Suppressor macrophage treated with lipopolysaccharide for 4 hours (primary cell): ENCODE data around the gene CTNS.

ENCODE experiments used
- DNase-seq: peaks from one replicate; pipeline ENCODE4 v3.0.0-alpha.2; 2020

CTNS gene

DNA sequence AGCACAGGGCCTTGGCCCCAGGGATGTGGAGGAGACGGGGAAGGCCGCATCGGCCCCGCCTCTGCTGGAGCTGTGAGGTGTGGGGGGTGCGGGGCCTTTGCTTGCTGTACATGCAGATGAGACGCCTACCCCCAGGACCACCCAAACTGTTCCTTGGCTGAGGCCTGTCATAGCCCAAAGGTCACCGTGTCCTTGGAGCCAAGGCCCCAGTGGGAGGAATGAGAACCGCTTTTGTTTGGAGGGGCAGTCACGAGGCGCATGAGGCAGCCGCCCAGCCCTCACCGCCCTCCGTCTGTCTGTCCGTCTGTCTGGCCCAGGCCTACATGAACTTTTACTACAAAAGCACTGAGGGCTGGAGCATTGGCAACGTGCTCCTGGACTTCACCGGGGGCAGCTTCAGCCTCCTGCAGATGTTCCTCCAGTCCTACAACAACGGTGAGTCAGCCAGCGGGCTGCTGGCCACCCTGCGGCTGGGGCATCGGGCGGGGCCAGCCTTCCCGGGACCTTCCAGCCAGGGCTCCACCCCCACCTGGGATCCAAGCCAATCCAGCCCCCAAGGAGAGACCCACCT lies 23.1 kb downstream of the CTNS start:
- no peak for DNase-seq

DNA sequence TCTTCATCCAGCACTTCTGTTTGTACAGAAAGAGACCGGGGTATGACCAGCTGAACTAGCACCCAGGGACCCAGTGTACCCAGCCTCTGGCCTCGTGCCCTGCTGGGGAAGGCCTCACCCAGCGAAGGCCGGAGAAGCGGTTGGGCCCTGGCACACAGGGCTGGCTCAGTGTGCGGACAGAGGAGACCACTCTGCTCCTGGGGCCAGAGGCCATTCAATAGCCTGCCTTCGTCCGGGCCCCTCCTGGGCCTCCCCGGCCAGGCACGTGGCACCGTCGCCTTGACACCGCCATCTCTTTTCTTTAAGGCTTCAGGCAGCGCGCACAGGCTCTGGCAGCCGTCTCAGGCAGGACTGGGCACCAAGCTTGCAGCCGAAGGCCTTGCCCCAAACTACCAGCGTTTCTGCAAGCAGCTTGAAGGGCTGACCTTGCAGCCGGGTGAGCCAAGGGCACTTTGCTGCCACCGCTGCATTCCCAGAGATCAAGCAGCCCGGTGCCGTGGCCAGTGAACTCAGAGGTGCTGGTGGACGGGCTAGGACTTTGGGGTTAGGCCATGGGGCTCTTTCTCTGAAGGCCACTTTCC lies 23.8 kb downstream of the CTNS start:
- no peak for DNase-seq

DNA sequence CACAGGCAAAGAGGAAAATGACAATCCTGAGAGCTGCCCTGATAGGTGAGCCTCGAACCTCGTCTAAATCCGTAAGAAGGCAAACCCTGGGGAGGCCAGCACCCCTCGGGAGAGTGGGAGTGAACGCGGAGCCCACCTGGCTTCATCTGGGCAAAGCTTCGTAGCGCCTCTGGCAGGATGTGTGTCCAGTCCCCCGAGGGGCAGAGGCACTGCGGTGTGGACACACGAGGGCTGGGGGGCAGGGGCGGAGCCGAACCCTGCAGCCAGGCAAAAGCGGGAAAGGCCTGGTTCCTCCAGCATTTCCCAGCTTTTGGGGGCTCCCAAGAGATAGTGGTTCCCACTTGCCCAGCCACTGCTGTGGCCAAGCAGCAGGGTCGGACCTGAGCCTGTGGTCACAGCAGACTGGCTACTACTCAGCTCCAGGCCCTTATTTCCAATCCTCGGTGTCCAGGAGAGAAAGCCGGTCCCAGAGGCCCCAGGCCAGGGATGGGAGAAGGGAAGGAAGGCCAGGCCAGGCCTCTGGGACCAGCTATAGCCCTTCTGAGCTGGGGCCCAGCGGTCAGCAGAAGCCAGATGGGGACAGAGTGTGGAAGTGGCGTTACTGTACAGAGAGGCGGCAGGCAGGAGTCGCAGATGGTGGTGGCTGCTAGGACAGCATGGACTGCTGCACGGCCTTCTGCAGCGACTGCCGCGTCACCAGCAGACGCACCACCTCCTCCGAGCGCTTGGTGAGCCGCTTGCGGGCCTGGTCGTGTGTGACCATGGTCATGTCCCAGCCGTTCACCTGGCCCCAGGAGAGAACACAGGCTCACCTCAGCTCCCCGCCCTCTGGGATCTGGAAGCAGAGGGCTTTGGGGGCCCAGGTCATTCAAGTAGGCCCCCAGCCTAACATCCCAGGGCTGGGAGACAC lies 26.8 kb downstream of the CTNS start:
- no peak for DNase-seq

DNA sequence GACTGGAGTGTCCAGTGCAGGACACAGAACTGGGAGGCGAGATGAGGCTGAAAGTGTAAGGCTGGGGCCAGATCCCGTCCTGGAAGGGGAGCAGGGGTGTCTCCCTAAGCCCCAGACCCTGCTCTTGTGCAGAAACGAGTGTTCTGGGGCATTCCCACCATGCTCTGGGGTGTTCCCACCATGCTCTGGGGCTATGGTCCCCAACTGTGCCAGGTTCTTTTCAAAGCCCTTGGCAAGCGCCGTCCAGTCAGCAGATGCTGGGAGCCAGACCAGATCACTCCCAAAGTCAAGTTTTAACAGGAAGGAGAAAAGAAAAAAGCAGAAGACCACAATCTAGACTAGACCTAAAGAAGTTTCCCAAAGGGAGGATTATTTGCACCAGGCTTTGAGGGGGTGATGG lies 29.3 kb downstream of the CTNS start:
- no peak for DNase-seq

DNA sequence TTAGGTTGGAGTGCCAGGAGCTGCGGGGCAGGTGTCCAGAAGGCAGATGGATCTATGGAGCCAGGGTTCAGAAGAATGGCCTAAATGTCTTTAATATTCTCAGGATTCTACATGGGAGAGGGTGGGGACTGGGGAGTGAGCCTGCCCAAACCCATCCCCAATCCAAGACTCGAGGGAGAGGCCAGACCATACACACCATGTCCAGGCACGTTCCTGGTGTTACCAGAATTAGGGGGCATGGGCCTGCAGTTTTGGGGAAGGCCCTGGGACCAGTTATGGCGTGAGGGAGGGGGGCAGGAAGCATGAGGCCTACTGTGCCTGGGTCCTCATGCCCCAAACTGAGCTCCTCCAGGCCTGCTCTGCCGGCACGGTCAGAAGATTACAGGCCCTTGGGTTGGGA lies 30.0 kb downstream of the CTNS start:
- no peak for DNase-seq

DNA sequence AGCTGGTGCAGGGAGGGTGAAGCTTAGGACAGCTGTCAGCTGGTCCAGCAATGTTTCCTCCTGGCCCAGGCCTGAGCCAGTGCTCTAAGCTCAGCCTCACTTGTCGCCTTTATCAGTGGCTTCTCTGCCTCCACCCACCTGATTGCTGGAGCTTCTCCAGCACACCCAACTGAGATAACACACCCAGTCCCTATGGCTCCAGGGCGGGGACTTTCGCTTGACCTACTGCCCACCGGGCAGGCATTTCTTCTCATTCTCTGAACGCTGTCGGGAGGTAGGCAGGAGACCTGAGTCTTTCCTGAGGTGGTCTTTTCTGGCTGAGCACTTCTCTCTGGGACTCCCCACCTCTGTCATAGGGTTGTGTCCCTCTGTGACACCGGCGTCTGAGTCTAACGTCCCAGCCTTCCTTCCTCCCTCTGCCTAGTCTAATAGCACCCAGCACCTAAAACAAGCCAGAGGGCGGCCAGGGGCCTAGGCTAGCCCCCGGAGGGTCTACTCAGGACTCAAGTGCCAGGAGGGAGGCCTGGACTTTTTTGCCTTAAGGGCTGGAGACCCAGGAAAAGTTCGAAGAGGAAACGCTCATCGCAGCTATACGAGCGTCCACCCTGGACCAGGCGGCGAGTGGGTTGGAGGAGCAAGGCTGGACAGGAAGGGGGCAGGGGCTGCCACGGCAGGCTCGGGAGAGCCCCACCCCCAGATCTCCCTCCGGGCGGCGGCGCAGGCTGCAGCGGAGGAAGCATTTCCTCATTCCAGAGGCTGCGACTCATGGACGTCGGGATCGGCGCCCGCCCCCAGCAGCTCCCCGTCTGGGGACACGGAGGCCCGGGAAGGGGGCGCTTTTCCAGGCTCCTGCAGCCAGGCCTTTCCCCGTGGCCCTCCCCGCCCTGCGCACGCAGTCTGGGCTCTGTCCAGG lies 31.1 kb downstream of the CTNS start:
- DNase-seq, result peak; percentile 64

DNA sequence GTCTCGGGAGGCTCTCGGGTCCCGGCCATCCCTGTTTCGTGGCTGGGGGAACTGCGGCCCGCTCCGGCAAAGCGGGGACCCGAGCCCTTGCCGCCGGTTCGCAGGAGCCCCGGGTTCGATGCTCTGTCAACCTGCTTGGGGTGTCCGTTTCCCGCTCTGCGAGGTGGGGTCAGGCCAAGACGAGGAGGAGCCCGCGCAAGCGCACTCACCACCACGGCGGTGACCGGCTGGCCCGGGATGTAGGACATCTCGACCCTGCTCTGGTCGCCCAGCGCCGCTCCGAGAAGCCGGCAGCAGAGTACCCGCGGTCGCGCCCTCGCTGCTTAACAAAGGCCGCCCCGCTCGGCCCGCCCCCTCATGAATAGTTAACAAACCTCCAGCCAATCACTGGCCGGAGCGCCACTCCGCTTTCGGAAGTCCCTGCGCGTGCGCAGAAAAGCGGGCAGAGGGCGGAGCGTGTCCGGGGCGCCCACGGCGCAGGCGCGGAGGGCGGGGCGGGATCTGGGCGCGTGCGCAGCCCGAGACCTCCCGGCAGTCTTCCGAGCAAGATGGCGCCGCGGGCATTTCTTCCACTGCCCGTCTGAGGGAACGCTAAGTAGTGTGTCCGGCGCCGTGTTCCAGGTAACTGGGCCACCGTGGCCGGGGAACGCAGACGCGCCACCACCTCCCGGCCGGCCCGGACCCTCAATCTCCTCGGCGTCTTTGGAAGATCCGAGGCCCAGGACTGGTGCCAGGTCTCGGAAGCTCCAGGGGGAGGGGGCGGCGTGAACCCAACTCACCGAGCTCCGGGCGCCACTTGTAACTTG lies 31.9 kb downstream of the CTNS start, which contains the start of the genes EMC6 and TAX1BP3:
Gene EMC6 (plus strand): TSS at position 534 of the 806 bp plus-strand sequence. CDS start 335 bp downstream, outside the sequence.
Gene TAX1BP3 (minus strand): TSS at position 300 of the 806 bp plus-strand sequence. CDS start 52 bp downstream, at position 248.
- DNase-seq, result peak; percentile 100

DNA sequence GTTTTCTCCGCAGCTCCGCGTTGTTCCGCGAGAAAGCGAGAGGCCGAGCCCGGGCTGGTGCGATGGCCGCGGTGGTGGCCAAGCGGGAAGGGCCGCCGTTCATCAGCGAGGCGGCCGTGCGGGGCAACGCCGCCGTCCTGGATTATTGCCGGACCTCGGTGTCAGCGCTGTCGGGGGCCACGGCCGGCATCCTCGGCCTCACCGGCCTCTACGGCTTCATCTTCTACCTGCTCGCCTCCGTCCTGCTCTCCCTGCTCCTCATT lies 32.5 kb downstream of the CTNS start:
- no peak for DNase-seq

DNA sequence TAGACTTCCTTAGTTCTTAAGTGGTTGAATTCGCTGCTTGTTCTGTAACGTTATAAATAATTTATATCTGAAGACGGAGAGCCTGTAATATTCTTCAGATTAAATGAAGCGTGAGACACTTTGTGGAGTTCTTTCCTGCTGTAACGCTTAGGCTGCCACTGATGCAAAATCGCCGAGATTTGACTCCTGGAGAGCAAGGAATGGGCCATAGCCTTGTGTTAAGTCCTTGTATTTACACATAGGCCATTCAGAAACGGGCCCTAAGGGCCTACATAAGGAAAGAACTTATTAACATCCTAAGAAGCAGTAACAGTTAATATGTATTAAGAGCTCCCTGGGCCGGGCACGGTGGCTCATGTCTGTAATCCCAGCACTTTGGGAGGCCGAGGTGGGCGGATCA lies 33.0 kb downstream of the CTNS start:
- no peak for DNase-seq

DNA sequence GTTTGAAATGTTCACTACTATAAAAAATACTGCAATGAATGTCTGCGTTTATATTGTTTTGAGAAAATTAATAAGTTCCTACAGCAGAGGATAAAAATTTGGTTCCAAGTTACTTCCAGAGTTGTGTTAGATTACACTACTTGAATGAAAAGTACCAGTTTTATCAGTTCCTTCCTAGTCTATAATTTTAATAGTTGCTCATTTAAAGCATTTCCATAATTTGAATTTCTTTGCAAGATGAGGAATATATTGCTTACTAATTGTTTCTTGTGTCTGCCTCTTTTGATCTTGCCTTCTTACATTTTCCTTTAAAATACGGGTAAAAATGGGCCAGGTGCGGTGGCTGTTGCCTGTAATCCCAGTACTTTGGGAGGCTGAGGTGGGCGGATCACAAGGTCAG lies 36.0 kb downstream of the CTNS start:
- no peak for DNase-seq

DNA sequence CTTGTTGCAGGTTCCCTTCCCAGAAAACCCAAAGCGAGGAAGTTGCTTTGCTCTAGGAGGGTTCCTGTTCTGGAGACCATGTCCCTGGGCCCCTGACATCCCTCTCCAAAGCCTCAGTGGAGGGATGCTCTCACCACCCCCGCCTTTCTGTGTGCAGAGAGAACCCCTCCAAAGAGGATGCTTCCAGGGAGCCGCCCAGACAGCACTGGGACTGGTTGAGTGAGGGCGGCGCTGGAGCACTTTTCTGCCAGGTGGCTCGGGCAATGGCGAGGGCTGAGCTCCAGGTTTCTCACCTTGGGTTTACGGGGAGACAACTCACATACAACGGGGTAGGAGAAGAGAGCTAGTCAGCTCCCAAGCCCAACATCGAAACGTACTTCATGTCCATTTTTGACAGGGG lies 39.3 kb downstream of the CTNS start:
- no peak for DNase-seq

DNA sequence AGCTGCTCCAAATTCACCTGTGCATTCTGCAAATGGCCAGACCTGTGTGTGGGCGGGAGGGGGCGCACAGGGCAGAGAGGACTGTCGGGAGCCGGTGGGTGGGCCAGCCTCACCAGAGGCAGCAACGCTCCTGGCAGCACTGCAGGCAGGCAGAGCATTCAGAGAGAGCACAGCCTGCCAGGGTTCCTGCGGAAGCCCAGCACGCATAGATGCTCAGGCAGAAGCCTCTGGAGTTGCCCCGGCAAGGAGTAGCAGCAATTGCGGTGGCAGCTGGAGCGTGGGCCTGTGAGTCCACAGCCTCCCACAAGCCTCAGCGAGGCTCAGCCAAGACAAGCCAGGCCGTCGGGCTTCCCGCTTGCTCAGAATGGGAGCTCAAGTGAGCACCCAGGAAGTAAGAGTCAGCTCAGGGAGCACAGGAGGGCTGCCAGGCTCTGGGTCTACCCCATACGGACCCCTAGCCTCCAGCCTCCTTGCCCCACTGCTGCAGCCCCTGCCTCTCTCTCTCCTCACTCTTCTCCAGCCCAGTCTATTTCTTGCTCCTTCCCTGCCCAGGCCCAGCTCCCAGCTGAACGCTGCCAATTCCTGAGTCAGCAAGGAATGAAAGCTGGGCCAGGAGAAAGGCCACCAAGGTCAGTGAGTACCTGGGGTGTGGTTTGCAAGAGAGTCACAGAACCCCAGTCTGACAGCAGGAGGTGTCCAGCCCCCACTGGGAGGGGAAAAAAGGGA lies 41.7 kb downstream of the CTNS start:
- no peak for DNase-seq

DNA sequence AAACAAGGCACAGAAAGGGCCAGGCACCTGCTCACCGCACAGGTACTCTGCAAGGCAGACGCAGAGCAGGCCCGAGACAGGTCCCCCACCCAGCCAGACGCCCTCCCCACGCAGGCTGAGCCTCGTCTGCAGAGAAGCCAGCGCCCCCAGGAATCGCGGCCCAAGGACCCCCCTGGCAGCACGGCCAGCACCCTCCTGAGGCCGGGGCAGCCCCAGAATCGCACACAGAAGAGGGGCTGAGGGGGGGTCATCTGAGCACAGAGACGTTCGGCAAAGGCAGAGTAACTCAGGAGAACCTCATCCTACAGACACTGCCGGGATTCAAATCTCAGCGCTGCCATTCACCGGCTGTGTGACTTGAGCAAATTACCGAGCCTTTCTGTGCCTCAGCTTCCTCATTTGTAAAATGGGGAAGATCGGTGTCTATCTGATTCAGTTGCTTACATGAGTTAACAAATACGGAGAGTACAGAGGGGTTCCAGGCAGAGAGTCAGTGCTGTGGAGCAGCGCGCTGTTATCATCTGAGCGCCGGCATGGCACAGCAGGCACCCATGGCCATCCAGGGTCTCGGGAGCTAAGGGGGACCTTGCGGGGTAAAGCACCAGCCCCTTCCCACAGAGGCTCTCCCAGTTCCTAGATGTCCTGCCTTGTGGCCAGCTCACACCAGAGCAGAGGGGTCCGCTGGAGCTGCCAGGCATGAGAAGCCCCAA lies 42.4 kb downstream of the CTNS start:
- DNase-seq, result peak; percentile 18

DNA sequence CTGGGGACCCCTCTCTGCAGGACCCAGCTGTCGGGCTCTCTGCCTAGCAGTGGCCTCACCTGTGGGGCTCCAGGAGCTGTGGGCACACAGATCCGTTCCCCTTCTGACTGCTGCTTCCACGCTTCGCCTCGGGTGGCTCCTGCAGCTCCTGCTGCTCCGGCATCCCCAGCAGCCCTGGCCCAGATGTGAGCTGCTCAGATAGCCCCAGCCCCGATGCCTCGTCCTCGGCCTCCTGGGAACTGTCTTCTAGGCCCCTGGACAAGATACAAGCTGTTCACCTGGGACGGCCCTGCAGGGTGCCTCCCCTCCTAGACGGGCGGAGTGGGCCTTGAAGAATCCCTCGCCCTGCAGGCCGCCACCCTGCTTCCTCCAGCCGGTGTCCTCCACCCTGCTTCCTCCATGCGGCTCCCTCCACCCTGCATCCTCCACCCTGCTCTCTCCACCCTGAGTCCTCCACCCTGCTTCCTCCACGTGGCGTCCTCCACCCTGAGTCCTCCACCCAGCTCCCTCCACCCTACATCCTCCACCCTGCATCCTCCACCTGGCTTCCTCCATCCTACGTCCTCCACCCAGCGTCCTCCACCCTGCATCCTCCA lies 43.1 kb downstream of the CTNS start:
- no peak for DNase-seq

DNA sequence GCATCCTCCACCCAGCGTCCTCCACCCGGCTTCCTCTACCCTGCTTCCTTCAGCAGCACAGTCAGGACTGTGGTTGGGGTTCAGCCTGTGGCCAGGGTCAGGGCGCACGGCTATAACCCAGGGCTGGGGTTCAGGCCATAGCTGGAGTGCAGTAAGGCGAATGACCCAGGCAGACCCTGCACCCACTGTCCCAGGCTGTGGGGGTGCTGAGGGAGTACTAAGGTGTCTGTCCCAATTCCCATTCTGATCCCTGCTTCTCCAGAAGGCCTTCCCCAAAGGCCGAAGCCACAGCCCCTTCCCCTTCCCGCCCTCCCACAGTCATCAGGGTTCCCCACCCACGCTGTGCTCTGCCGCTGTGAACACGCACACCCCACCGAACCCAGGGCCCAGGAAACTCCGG lies 44.5 kb downstream of the CTNS start:
- no peak for DNase-seq

DNA sequence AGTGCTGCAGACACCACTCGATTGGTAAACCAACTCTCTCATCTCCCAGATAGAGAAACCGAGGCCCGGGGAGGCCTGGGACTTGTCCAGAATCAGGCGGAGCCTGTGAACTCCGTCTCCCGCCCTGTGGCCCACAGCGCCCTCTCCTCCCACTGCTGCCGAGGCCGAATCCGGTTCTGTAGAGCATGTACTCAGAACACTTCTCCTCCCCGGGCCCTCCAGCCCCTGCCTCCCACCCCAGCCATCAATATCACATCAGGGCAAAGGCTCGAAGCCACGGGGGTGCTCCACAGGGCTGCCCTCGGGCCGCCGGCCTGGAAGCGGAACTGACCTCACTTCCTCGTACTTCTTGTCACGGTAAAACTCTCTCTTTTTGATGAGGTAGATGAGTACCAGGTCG lies 45.0 kb downstream of the CTNS start:
- DNase-seq, result no peak

DNA sequence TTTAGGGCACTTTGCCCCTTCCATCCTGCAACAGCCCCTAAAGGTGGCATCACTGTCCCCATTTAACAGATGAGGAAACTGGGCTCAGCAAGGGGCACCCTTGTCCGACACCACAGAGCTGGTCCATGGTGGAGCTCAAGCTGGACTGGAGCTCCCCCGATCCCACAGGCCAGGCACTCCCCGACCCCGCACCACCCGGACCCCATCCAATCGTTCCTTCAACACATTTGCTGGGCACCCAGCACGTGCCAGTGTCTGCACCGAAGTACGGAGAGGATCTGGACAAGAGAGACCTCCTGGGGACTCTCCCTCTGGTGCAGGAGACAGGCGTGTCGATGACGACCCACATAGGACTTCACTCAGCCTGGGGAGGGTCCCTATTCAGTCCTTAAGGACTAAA lies 45.5 kb downstream of the CTNS start:
- no peak for DNase-seq

DNA sequence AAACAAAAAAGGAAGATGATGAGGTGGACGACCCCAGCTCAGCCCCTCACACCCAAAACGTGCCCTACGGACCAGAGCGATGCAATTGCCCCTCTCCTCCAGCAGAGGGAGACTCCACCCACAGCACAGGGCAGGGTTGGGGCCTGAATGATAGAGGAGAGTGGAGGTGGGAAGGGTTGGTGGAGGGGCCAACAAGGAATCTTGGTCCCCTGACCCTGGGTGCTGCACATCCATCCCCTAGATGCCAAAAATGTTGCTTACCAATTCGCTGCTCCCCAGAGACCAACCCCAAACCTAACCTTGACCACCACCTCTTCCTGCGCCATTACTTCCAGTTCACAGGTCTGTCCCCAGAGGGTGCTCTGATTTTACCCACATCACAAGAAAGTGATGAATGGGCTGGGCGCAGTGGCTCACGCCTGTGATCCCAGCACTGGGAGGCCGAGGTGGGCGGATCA lies 46.5 kb downstream of the CTNS start:
- DNase-seq, result peak; percentile 60

DNA sequence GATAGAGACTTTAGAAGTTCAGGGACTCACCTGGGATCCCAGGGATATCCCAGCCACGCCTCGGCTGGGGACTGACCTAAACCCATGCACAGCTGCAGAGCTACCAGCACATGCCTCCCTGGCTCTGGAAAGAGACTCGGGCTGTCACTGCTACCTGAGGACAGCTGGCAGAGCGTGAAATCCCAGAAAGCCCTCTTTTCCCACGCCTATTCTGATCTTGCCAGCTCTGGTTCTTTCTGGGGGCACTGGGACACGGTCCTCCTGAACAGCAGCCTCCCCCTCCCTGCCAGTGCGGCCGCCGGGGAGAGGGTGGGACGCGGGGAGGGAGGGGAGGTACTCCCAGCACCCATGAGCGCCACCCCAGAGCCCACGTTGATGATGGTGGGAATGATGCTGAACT lies 48.6 kb downstream of the CTNS start:
- no peak for DNase-seq

DNA sequence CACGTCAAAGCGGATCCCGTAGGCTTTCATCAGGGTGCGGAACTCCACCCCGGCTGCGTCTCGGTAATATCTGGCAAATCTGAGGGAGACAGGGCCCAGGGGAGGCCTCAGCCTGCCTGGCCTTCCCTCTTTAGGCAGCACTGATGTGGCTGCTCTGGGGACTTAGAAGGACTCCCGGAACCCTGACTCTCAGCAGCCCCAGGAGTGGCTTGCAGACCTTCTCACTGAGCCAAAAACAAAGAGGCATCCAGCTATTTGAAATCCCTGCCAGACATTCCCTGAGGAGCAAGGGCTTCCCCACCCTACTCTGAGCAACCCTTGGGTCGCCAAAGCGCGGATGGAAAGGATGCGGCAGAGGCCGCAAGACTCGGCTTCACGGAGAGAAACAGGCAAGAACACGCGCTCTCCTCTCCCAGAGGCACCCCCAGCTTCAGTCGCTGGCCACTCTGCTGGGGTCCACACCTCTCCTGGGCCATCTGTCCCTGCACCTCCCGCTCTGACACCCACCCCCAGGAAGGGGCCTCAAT lies 51.5 kb downstream of the CTNS start:
- no peak for DNase-seq
